GM23338 (cell line): ENCODE measurements around the gene FBL. TPM values are rescaled to one million over a fixed set of nuclear protein-coding genes. Genes with fewer than 3 reads are reported as not detected.
A peak's percentile ranks its signal among the peaks of the same experiment; 100 is the strongest.

Source experiments
- ATAC-seq: fragments of 200-7000 bp; cut with Tn5 transposase; 3 replicates; pipeline ENCODE4 v1.9.1; 2020
- DNase-seq: peaks from one replicate; pipeline ENCODE4 v3.0.0-alpha.2; 2015; ENCODE audit warnings: low spot score
- H2AFZ ChIP-seq: fragments of 200-600 bp; sonication (generic); 2 replicates; pipeline ENCODE4 v1.8.0; 2016; ENCODE audit warnings: antibody characterized with exemption, mild to moderate bottlenecking, moderate library complexity
- H3F3A ChIP-seq: fragments of 200-600 bp; sonication (generic); replicated peaks from 2 replicates; pipeline ENCODE4 v1.8.0; 2017; ENCODE audit warnings: antibody characterized with exemption, mixed run types, low read depth
- H3K27ac ChIP-seq: fragments of 200-600 bp; sonication (generic); 2 replicates; pipeline ENCODE4 v1.6.1; 2016; ENCODE audit warnings: low read depth
- H3K27me3 ChIP-seq: fragments of 200-600 bp; sonication (generic); 2 replicates; pipeline ENCODE4 v1.8.0; 2016; ENCODE audit warnings: mild to moderate bottlenecking, mixed run types, moderate library complexity; ENCODE audit not compliant: insufficient read depth
- H3K36me3 ChIP-seq: fragments of 200-600 bp; sonication (generic); 2 replicates; pipeline ENCODE4 v1.8.0; 2016; ENCODE audit warnings: mild to moderate bottlenecking; ENCODE audit not compliant: insufficient read depth
- H3K4me1 ChIP-seq: fragments of 200-600 bp; sonication (generic); 2 replicates; pipeline ENCODE4 v1.8.0; 2016; ENCODE audit warnings: mild to moderate bottlenecking, moderate library complexity; ENCODE audit not compliant: insufficient read depth
- H3K4me2 ChIP-seq: fragments of 200-600 bp; sonication (generic); 2 replicates; pipeline ENCODE4 v1.7.1; 2017; ENCODE audit warnings: mixed run types
- H3K4me3 ChIP-seq: fragments of 200-600 bp; sonication (generic); 2 replicates; pipeline ENCODE4 v1.6.1; 2016; ENCODE audit warnings: mixed run types
- H3K79me2 ChIP-seq: fragments of 200-600 bp; sonication (generic); replicated peaks from 2 replicates; pipeline ENCODE4 v1.8.0; 2017; ENCODE audit warnings: mild to moderate bottlenecking; ENCODE audit not compliant: insufficient read depth
- H3K9me2 ChIP-seq: fragments of 200-600 bp; sonication (generic); 2 replicates; pipeline ENCODE4 v1.8.0; 2017; ENCODE audit not compliant: insufficient read depth
- H4K20me1 ChIP-seq: fragments of 200-600 bp; sonication (generic); replicated peaks from 2 replicates; pipeline ENCODE4 v1.8.0; 2017; ENCODE audit warnings: mild to moderate bottlenecking; ENCODE audit not compliant: insufficient read depth
- H3K27ac Mint-ChIP-seq: 2 replicates; pipeline ENCODE4 v1.8.0; 2020; ENCODE audit warnings: inconsistent platforms, mild to moderate bottlenecking, moderate library complexity, mixed read lengths
- H3K27me3 Mint-ChIP-seq: 3 replicates; pipeline ENCODE4 v1.8.0; 2022; ENCODE audit warnings: low read depth, mild to moderate bottlenecking, moderate library complexity, mixed read lengths, inconsistent platforms; ENCODE audit not compliant: insufficient read depth, poor library complexity
- H3K36me3 Mint-ChIP-seq: 3 replicates; pipeline ENCODE4 v1.8.0; 2021; ENCODE audit warnings: low read depth, mild to moderate bottlenecking, inconsistent platforms, moderate library complexity, mixed read lengths
- H3K4me1 Mint-ChIP-seq: 3 replicates; pipeline ENCODE4 v1.8.0; 2020; ENCODE audit warnings: mild to moderate bottlenecking, inconsistent platforms, mixed read lengths
- H3K4me3 Mint-ChIP-seq: 3 replicates; pipeline ENCODE4 v1.8.0; 2021; ENCODE audit warnings: moderate library complexity, mild to moderate bottlenecking, inconsistent platforms, mixed read lengths
- H3K9me3 Mint-ChIP-seq: 3 replicates; pipeline ENCODE4 v1.8.0; 2020; ENCODE audit warnings: moderate library complexity, mild to moderate bottlenecking, inconsistent platforms, mixed read lengths
- CREB1 ChIP-seq: fragments of 250-450 bp; sonication (Bioruptor Pico); IDR thresholded peaks from 2 replicates; pipeline ENCODE4 v1.5.0; 2020; ENCODE audit warnings: low read depth, mild to moderate bottlenecking, moderate library complexity
- EZH2 ChIP-seq: fragments of 200-600 bp; sonication (generic); IDR thresholded peaks from one replicate; pipeline ENCODE4 v1.8.0; 2017; ENCODE audit warnings: antibody characterized with exemption, mild to moderate bottlenecking, low read depth; ENCODE audit not compliant: unreplicated experiment
- EZH2phosphoT487 ChIP-seq: fragments of 200-600 bp; sonication (generic); IDR thresholded peaks from one replicate; pipeline ENCODE4 v1.8.1; 2018; ENCODE audit warnings: antibody characterized with exemption; ENCODE audit not compliant: unreplicated experiment
- JUNB ChIP-seq: IDR thresholded peaks from one replicate; pipeline ENCODE4 v1.6.1; 2016; ENCODE audit warnings: antibody characterized with exemption; ENCODE audit not compliant: unreplicated experiment
- NANOG ChIP-seq: IDR thresholded peaks from 2 replicates; pipeline ENCODE4 v1.6.1; 2016; ENCODE audit warnings: antibody characterized with exemption, borderline replicate concordance
- POLR2AphosphoS5 ChIP-seq: IDR thresholded peaks from 2 replicates; pipeline ENCODE4 v1.6.1; 2016; ENCODE audit warnings: antibody characterized with exemption, low read depth
- STAT1 ChIP-seq: IDR thresholded peaks from one replicate; pipeline ENCODE4 v1.6.1; 2016; ENCODE audit warnings: antibody characterized with exemption; ENCODE audit not compliant: unreplicated experiment
- ZNF114 ChIP-seq: fragments of 250-450 bp; sonication (Bioruptor Pico); IDR thresholded peaks from 2 replicates; pipeline ENCODE4 v1.5.0; 2020; ENCODE audit warnings: mild to moderate bottlenecking, moderate library complexity
- polyA plus RNA-seq: library from polyadenylated mRNA; unstranded; fragments of >200 nt; fragmentation: Nextera tagmentation; extraction: Ambion mirVana; gene quantifications from 2 replicates; pipeline ENCODE4 v1.2.1, GENCODE V29; 2016
- total RNA-seq: library from RNA; depleted of rRNA; stranded (reverse); fragments of >200 nt; shearing (Covaris generic); gene quantifications from 2 replicates; pipeline ENCODE4 v1.2.3, GENCODE V29; 2014
- TF ChIP-seq, protein P1 (sequence below), 2 experiments: fragments of 200-600 bp in 1 of 2; sonication (generic) in 1 of 2; conservative IDR thresholded peaks; 2 replicates each; pipeline versions ENCODE4 v1.5.1 to v1.6.1; 2016 to 2017; ENCODE audit warnings: antibody characterized with exemption in 2 of 2, low read depth in 2 of 2, mild to moderate bottlenecking in 2 of 2, moderate library complexity in 1 of 2
- TF ChIP-seq, protein P2 (sequence below): IDR thresholded peaks from 2 replicates; pipeline ENCODE4 v1.6.1; 2016; ENCODE audit warnings: antibody characterized with exemption

The FBL gene
- total and polyA plus RNA-seq, 2 experiments from 2014 or later: 403 to 553 TPM

DNA sequence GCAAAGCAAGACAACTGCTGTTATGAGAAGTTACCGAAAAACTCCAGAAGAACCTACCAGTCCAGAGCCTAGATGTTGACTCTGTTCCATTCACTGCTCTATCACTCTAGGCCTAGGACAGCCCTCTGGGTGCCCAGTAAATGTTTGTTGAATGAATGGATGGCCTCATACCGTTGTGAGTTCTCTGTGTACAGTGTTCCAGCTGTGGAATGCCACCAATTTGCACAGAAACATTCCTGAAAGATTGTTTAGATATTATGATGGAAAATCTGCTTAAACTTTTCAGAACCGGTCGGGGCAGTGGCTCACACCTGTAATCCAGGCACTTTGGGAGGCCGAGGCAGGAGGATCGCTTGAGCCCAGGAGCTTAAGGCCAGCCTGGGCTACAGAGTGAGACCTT is 1.3 kb upstream of the FBL start:
- Histone ChIP-seq H4K20me1 (peaks cover 29% of the 10 kb centered on the region), H3K4me1 (peaks cover 30% of the 10 kb centered on the region), H3K27ac (no peak overlapping the region), H3K4me3 (no peak overlapping the region), H3K27me3 (no peaks in the 10 kb centered on the region), H3K4me2 (peak overlapping the region; percentile 90; the same call in 1 of the 2 replicates), H2AFZ (peak overlapping the region; percentile 93), H3K36me3 (no peaks in the 10 kb centered on the region), H3K9me2 (no peaks in the 10 kb centered on the region), H3F3A (0 out of 2 replicates have a peak, but pooled peaks cover 3% of the 10 kb centered on the region), H3K79me2 (peaks cover 36% of the 10 kb centered on the region)
- Mint-ChIP-seq H3K4me1 (peaks cover 35% of the 10 kb centered on the region), H3K27ac (no peak overlapping the region), H3K9me3 (no peaks in the 10 kb centered on the region), H3K27me3 (peaks cover 6% of the 10 kb centered on the region), H3K36me3 (0 out of 3 replicates have a peak, but pooled peaks cover 3% of the 10 kb centered on the region), H3K4me3 (no peak overlapping the region)
- no peak for ATAC-seq
- TF ChIP-seq JUNB: no peak
- no peak for TF ChIP-seq EZH2
- no peak for TF ChIP-seq STAT1
- no peak for DNase-seq

DNA sequence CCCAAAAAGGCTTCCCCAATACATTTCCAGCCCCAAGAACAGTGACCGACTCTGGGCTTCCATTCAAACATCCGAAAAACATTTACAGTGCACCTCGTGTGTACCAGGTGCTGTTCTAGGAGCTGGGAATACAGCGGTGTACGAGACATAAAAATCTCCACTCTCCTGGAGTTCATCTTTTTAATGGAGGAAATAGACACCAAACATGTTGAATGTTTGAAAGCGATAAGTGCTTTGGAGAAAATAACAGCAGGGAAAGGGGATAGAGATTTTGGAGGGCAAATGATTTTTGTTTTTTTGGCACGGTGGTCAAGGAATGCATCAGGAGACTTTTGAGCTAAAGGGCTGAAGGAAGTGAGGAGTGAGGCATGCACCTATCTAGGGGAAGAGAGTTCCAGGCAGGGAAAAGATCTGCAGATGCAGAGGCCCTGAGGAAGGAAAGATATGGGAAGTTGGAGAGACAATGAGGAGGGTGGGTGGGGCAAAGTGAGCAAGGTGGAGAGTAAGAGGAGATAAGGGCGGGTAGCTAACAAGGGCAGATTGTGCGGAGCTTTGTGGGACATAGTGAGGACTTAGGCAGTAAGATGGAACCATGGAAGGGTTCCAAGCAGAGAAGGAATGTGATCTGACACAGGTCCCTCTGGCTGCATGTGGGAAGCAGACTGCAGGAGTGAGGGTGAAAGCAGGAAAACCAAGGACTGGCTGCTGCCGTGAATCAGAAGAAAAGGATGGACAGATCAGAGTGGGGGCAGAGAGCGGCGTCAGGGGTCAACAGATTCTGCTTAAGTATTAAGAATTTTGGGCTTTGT is 703 bp upstream of the FBL start:
- peak overlapping the region; percentile 92 for H3K27ac Mint-ChIP-seq
- peak overlapping the region; percentile 90 for H3K4me2 ChIP-seq
- H3K4me3 ChIP-seq: peak overlapping the region; percentile 96
- H2AFZ ChIP-seq: peak overlapping the region; percentile 93
- no peaks in the 10 kb centered on the region for H3K9me3 Mint-ChIP-seq
- H3K4me1 Mint-ChIP-seq: peaks cover 39% of the 10 kb centered on the region
- peak; percentile 48 for ATAC-seq
- H3K36me3 Mint-ChIP-seq: 0 out of 3 replicates have a peak, but pooled peaks cover 3% of the 10 kb centered on the region
- TF ChIP-seq NANOG (no peak), STAT1 (no peak), CREB1 (CRISPR knock-in tag) (no peak), POLR2AphosphoS5 (no peak), EZH2phosphoT487 (no peak), ZNF114 (no peak), JUNB (no peak)
- TF ChIP-seq, protein P1, sequence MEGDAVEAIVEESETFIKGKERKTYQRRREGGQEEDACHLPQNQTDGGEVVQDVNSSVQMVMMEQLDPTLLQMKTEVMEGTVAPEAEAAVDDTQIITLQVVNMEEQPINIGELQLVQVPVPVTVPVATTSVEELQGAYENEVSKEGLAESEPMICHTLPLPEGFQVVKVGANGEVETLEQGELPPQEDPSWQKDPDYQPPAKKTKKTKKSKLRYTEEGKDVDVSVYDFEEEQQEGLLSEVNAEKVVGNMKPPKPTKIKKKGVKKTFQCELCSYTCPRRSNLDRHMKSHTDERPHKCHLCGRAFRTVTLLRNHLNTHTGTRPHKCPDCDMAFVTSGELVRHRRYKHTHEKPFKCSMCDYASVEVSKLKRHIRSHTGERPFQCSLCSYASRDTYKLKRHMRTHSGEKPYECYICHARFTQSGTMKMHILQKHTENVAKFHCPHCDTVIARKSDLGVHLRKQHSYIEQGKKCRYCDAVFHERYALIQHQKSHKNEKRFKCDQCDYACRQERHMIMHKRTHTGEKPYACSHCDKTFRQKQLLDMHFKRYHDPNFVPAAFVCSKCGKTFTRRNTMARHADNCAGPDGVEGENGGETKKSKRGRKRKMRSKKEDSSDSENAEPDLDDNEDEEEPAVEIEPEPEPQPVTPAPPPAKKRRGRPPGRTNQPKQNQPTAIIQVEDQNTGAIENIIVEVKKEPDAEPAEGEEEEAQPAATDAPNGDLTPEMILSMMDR (conservative IDR thresholded peaks at IDR 0.05; ENCODE audit: low read depth in 2 of 2): no peak
- TF ChIP-seq, protein P2, sequence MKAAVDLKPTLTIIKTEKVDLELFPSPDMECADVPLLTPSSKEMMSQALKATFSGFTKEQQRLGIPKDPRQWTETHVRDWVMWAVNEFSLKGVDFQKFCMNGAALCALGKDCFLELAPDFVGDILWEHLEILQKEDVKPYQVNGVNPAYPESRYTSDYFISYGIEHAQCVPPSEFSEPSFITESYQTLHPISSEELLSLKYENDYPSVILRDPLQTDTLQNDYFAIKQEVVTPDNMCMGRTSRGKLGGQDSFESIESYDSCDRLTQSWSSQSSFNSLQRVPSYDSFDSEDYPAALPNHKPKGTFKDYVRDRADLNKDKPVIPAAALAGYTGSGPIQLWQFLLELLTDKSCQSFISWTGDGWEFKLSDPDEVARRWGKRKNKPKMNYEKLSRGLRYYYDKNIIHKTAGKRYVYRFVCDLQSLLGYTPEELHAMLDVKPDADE: no peak
- DNase-seq: peak; percentile 48
- H3K27ac ChIP-seq: peak overlapping the region; percentile 97
- H3K27me3 ChIP-seq: no peaks in the 10 kb centered on the region
- peaks cover 42% of the 10 kb centered on the region for H3K79me2 ChIP-seq
- H3K4me1 ChIP-seq: peaks cover 30% of the 10 kb centered on the region
- H3K27me3 Mint-ChIP-seq: peaks cover 6% of the 10 kb centered on the region
- no peaks in the 10 kb centered on the region for H3K36me3 ChIP-seq
- peaks cover 33% of the 10 kb centered on the region for H4K20me1 ChIP-seq
- no peaks in the 10 kb centered on the region for H3K9me2 ChIP-seq
- 0 out of 2 replicates have a peak, but pooled peaks cover 3% of the 10 kb centered on the region for H3F3A ChIP-seq
- H3K4me3 Mint-ChIP-seq: peak overlapping the region; percentile 97
